Upper lobe of left lung (tissue), 6 donors: Measurements from ENCODE around the gene CLASP1. TPM values are rescaled to one million over a fixed set of nuclear protein-coding genes. Genes with fewer than 3 reads are reported as not detected.
A peak's percentile ranks its signal among the peaks of the same experiment; 100 is the strongest.

ENCODE experiments used
- ATAC-seq, 2 donors: fragments of 200-7000 bp; cut with Tn5 transposase; one replicate each; pipeline ENCODE4 v1.9.1; 2022; ENCODE audit warnings: mild to moderate bottlenecking in 2 of 2, moderate library complexity in 2 of 2; ENCODE audit not compliant: low FRiP score in 2 of 2
- DNase-seq, 2 donors: peaks; one replicate each; pipeline ENCODE4 v3.0.0-alpha.2; 2019 to 2020
- H3K27ac ChIP-seq, 4 donors: fragments of 200-600 bp; sonication (generic); one replicate each; pipeline ENCODE4 v1.5.1; 2016 to 2019
- H3K27me3 ChIP-seq, 4 donors: fragments of 200-600 bp; sonication (generic); one replicate each; pipeline ENCODE4 v1.5.1; 2017 to 2019
- H3K36me3 ChIP-seq, 4 donors: fragments of 200-600 bp; sonication (generic); one replicate each; pipeline ENCODE4 v1.5.1; 2016 to 2019
- H3K4me1 ChIP-seq, 4 donors: fragments of 200-600 bp; sonication (generic); one replicate each; pipeline ENCODE4 v1.5.1; 2018 to 2019
- H3K4me3 ChIP-seq, 4 donors: fragments of 200-600 bp; sonication (generic); one replicate each; pipeline ENCODE4 v1.5.1; 2017 to 2019; ENCODE audit warnings: mild to moderate bottlenecking in 2 of 4, moderate library complexity in 1 of 4
- H3K9me3 ChIP-seq, 4 donors: fragments of 200-600 bp; sonication (generic); one replicate each; pipeline ENCODE4 v1.5.1; 2018 to 2019
- EP300 ChIP-seq, 4 donors: sonication (generic); formaldehyde crosslinking; IDR thresholded peaks; one replicate each; pipeline ENCODE4 v1.5.1; 2017; ENCODE audit warnings: antibody characterized with exemption in 4 of 4, control low read depth in 2 of 4
- POLR2A ChIP-seq, 4 donors: fragments of 450-650 bp; IDR thresholded peaks; one replicate each; pipeline ENCODE4 v1.5.1; 2016 to 2017; ENCODE audit warnings: antibody characterized with exemption in 4 of 4, mild to moderate bottlenecking in 2 of 4
- POLR2AphosphoS5 ChIP-seq, 2 donors: sonication (generic); formaldehyde crosslinking; IDR thresholded peaks; one replicate each; pipeline ENCODE4 v1.5.1; 2017; ENCODE audit warnings: antibody characterized with exemption in 2 of 2
- WGBS, 2 donors: methylation state at CpG; one replicate each; pipeline ENCODE4 v1.1.5; 2017 to 2018; 5-methylcytosine and 5-hydroxymethylcytosine counted together
- total RNA-seq, 6 donors: library from RNA; depleted of rRNA in 4 of 6; stranded (reverse); fragments of >200 nt in 4 of 6; gene quantifications; one replicate each; pipeline versions ENCODE4 v1.1.0 to v1.2.1, GENCODE V29; 2016 to 2021
- TF ChIP-seq, protein P1 (sequence below), 6 experiments: fragments of 450-650 bp in 4 of 6; fragments of 200-600 bp in 2 of 6; sonication (generic) in 2 of 6; IDR thresholded peaks; one replicate each; pipeline ENCODE4 v1.5.1; 2016 to 2019; ENCODE audit warnings: antibody characterized with exemption in 6 of 6
- donor health status: DM: no; HTN: no; CAD: no; lungs with moderate emphysema.
- donor health status: DM: no; HTN: yes; CAD: no; lungs with severe emphysema.

CLASP1 gene
- total RNA-seq, 6 donors from 2014 or later: 36.3 to 95.3 (median 46.8) TPM

DNA sequence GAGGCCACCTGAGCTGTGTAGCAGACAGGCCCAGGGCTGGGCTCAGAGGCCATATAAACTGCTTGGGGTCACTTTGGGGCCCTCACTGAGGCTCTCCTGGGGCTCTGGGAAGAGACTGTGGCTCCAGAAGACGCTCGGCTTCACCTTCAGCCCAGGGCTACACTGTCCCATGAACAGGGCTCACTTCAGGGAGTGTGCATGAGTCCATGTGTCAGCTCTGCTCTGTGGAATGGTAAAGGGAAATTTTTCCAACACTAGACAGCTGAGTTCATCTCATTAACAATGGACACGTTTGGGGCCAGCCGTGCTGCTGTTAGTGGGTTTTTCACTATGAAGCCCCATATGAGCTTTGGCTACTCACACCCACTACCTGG is 298.9 kb downstream of the CLASP1 start:
- no peaks in the 10 kb centered on the region for H3K4me1 ChIP-seq
- no peak for DNase-seq
- TF ChIP-seq POLR2AphosphoS5 (IDR thresholded peaks at IDR 0.05) (no peak), POLR2A (IDR thresholded peaks at IDR 0.05) (no peak), EP300 (IDR thresholded peaks at IDR 0.05) (no peak)
- TF ChIP-seq, protein P1, sequence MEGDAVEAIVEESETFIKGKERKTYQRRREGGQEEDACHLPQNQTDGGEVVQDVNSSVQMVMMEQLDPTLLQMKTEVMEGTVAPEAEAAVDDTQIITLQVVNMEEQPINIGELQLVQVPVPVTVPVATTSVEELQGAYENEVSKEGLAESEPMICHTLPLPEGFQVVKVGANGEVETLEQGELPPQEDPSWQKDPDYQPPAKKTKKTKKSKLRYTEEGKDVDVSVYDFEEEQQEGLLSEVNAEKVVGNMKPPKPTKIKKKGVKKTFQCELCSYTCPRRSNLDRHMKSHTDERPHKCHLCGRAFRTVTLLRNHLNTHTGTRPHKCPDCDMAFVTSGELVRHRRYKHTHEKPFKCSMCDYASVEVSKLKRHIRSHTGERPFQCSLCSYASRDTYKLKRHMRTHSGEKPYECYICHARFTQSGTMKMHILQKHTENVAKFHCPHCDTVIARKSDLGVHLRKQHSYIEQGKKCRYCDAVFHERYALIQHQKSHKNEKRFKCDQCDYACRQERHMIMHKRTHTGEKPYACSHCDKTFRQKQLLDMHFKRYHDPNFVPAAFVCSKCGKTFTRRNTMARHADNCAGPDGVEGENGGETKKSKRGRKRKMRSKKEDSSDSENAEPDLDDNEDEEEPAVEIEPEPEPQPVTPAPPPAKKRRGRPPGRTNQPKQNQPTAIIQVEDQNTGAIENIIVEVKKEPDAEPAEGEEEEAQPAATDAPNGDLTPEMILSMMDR (IDR thresholded peaks at IDR 0.05): no peak
- no peak overlapping the region for H3K27ac ChIP-seq
- no peaks in the 10 kb centered on the region for H3K9me3 ChIP-seq
- H3K36me3 ChIP-seq: peaks cover 33 to 100% (median 90%) of the 10 kb centered on the region in 4 donors
- ATAC-seq: no peak
- H3K27me3 ChIP-seq: no peaks in the 10 kb centered on the region
- 86 to 95% methylated on average over 2 to 4 of the region's 4 CpGs for WGBS, 2 donors
- H3K4me3 ChIP-seq: no peak overlapping the region

DNA sequence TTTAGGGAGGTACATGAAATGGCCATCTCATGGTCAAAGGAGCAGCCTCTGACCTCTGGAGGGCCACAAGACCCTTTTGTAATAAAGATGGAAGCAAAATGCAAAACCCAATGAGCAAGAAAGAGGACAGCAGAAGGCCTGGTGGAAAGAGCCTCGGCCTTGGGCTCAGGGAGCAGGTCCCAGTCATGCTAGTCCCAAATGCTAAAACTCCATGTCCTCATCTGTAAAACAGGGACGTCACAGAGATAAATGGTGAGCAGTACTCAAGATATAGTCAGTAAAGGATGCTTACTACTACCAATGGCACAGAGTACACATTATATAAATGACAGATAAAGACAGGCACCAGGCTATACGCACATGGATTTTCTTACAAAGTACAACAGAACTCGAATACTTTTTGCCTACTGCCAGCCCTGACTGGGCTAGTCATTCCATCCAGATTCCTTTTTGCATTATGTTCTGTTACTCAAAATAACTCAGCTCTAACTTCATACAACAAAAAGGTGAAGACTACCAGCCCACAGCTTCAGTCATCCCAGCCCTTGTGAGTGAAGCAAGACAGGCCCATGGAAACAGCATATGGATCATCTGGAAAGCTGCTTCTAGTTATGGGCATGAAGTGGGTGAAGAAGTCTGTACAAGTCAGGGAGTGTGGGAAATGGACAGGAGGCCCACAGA is 299.4 kb downstream of the CLASP1 start:
- TF ChIP-seq POLR2A (IDR thresholded peaks at IDR 0.05): no peak
- no peak for TF ChIP-seq EP300 (IDR thresholded peaks at IDR 0.05)
- TF ChIP-seq POLR2AphosphoS5 (IDR thresholded peaks at IDR 0.05): no peak
- TF ChIP-seq, protein P1 (IDR thresholded peaks at IDR 0.05): no peak
- 95 to 97% methylated on average over 4 of the region's 4 CpGs for WGBS, 2 donors
- Histone ChIP-seq H3K9me3 (no peaks in the 10 kb centered on the region), H3K27ac (no peak overlapping the region), H3K4me1 (no peaks in the 10 kb centered on the region), H3K36me3 (peaks cover 34 to 100% (median 90%) of the 10 kb centered on the region in 4 donors), H3K4me3 (no peak overlapping the region), H3K27me3 (no peaks in the 10 kb centered on the region)
- DNase-seq (peak in 1 of 2 donors; percentile 8), ATAC-seq (no peak)

DNA sequence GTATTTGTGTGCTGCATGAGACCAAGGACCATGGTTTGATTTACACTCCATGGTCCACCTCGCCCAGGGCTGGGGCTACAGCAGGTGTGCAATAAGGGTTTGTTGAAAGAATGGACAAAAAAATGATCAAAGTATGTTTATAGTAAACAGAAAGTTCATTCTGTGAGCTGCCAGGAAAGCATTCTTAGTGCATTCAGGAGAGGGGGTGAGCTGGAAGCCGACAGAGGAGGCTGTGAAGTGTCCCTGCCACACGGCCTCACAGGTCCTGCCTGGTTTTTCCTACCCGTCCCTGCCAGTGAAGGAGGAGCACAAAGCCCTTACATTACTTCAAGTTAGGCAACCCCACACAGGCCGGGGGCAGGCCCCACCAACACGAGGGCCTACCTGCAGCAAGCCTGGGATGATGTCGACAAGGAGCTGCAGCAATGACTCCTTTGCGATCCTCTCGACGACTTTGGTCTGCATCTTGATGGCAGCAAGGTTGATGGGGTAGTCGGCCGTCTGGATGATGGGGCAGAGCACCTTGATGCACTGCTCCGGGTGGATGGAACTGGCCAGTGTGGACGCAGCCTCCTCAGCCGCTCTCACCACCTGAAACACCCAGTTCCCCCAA is 301.0 kb downstream of the CLASP1 start:
- TF ChIP-seq POLR2AphosphoS5 (IDR thresholded peaks at IDR 0.05): no peak
- TF ChIP-seq, protein P1 (IDR thresholded peaks at IDR 0.05): no peak
- no peak for TF ChIP-seq EP300 (IDR thresholded peaks at IDR 0.05)
- Histone ChIP-seq H3K4me3 (no peak overlapping the region), H3K9me3 (no peaks in the 10 kb centered on the region), H3K27ac (no peak overlapping the region), H3K27me3 (no peaks in the 10 kb centered on the region), H3K36me3 (peaks cover 31 to 96% (median 82%) of the 10 kb centered on the region in 4 donors), H3K4me1 (no peaks in the 10 kb centered on the region)
- 95% methylated on average over 9 to 15 of the region's 15 CpGs for WGBS, 2 donors
- DNase-seq (peak; percentile 12 to 52), ATAC-seq (no peak)

DNA sequence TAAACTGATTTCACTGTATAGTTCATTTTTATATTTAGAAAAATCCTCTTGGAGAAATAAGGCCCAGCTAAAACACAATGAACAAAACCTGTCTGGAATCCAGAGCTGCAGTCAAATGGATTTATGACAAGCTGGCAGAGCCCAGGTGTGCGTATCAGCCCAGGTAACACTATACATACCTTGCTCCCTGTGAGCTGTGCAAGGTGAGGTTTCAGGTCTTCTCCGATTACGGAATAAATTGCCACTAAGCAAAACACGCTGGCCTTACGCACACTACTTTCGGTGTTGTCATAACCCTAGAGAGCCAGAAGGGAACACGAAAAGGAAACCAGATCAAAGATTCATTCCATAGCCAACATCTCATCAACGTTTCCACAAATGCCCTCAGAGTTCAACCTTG is 302.4 kb downstream of the CLASP1 start:
- no peak for DNase-seq
- WGBS, 2 donors: 90 to 94% methylated on average over 8 of the region's 8 CpGs

DNA sequence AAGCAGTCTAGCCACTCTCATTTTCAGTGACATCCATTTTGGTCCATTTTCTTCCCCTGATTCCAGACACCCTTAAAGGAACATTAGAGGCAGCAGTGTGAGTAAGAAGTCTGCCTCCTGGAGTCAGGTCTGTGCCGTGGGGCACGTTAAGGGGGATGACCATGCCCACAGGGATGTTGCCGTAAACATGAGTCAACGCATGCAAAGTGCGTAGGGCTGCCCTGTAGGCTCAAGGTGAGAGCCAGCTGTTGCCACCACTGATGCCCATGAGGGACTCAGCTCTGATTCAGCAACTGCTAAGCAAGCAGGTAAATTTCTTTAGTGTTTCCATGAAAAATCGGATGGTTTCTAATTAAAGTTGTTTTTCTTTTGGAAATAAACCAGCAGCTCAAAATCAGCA is 302.9 kb downstream of the CLASP1 start:
- H3K9me3 ChIP-seq: no peaks in the 10 kb centered on the region
- peaks cover 28 to 90% (median 69%) of the 10 kb centered on the region in 4 donors for H3K36me3 ChIP-seq
- WGBS, 2 donors: 95 to 99% methylated on average over 6 of the region's 6 CpGs
- H3K27ac ChIP-seq: no peak overlapping the region
- H3K27me3 ChIP-seq: no peaks in the 10 kb centered on the region
- H3K4me1 ChIP-seq: no peaks in the 10 kb centered on the region
- DNase-seq (no peak), ATAC-seq (no peak)
- no peak overlapping the region for H3K4me3 ChIP-seq
- TF ChIP-seq, protein P1 (IDR thresholded peaks at IDR 0.05): no peak
- TF ChIP-seq POLR2AphosphoS5 (IDR thresholded peaks at IDR 0.05) (no peak), POLR2A (IDR thresholded peaks at IDR 0.05) (no peak), EP300 (IDR thresholded peaks at IDR 0.05) (no peak)

More for the DNA sequence above, 302.4 kb downstream of the CLASP1 start:
- Histone ChIP-seq H3K36me3 (peaks cover 29 to 94% (median 72%) of the 10 kb centered on the region in 4 donors), H3K27ac (no peak overlapping the region), H3K27me3 (no peaks in the 10 kb centered on the region), H3K4me3 (no peak overlapping the region), H3K4me1 (no peaks in the 10 kb centered on the region), H3K9me3 (no peaks in the 10 kb centered on the region)
- ATAC-seq: no peak
- TF ChIP-seq EP300 (IDR thresholded peaks at IDR 0.05): no peak
